Trophoblast cell (in vitro differentiated cells and primary cell): ENCODE results near the gene ADAMTSL1.

ENCODE experiments used
- DNase-seq, 2 donors: peaks; one replicate each; pipeline ENCODE4 v3.0.0-alpha.2; 2016
- H2AFZ ChIP-seq: 2 replicates; pipeline ENCODE4 v1.6.1; 2013; ENCODE audit warnings: low read length, moderate library complexity, mild to moderate bottlenecking; ENCODE audit not compliant: insufficient read depth, poor library complexity
- H2AK5ac ChIP-seq: 2 replicates; pipeline ENCODE4 v1.6.1; 2013; ENCODE audit warnings: mild to moderate bottlenecking, low read length
- H2BK120ac ChIP-seq: 2 replicates; pipeline ENCODE4 v1.6.1; 2013; ENCODE audit warnings: low read length, mild to moderate bottlenecking, moderate library complexity; ENCODE audit not compliant: insufficient read depth, poor library complexity
- H2BK12ac ChIP-seq: 2 replicates; pipeline ENCODE4 v1.6.1; 2013; ENCODE audit warnings: mild to moderate bottlenecking, low read length, moderate library complexity
- H2BK5ac ChIP-seq: 2 replicates; pipeline ENCODE4 v1.6.1; 2013; ENCODE audit warnings: low read length, low read depth, moderate library complexity, mild to moderate bottlenecking; ENCODE audit not compliant: poor library complexity
- H3K14ac ChIP-seq: 2 replicates; pipeline ENCODE4 v1.6.1; 2013; ENCODE audit warnings: mild to moderate bottlenecking, low read length
- H3K18ac ChIP-seq: 2 replicates; pipeline ENCODE4 v1.6.1; 2013; ENCODE audit warnings: mild to moderate bottlenecking, low read length
- H3K23ac ChIP-seq: 2 replicates; pipeline ENCODE4 v1.6.1; 2013; ENCODE audit warnings: low read length
- H3K27ac ChIP-seq: 2 replicates; pipeline ENCODE4 v1.5.1; 2013; ENCODE audit warnings: low read depth, mild to moderate bottlenecking, inconsistent platforms, low read length, moderate library complexity
- H3K27me3 ChIP-seq: 2 replicates; pipeline ENCODE4 v1.6.1; 2013; ENCODE audit warnings: inconsistent platforms, mild to moderate bottlenecking, low read length, moderate library complexity; ENCODE audit not compliant: insufficient read depth
- H3K36me3 ChIP-seq, 2 experiments: 1 replicate in 1 of 2; 2 replicates in 1 of 2; pipeline ENCODE4 v1.6.1; 2013; ENCODE audit warnings: low read length in 2 of 2, mild to moderate bottlenecking in 2 of 2, moderate library complexity in 1 of 2; ENCODE audit not compliant: insufficient read depth in 2 of 2, control insufficient read depth in 1 of 2
- H3K4ac ChIP-seq: 2 replicates; pipeline ENCODE4 v1.6.1; 2013; ENCODE audit warnings: low read depth, mild to moderate bottlenecking, low read length, moderate library complexity
- H3K4me1 ChIP-seq, 2 experiments: 1 replicate in 1 of 2; 2 replicates in 1 of 2; pipeline ENCODE4 v1.6.1; 2013; ENCODE audit warnings: low read length in 2 of 2, mild to moderate bottlenecking in 2 of 2, moderate library complexity in 1 of 2; ENCODE audit not compliant: insufficient read depth in 2 of 2, control insufficient read depth in 1 of 2
- H3K4me2 ChIP-seq: 2 replicates; pipeline ENCODE4 v1.6.1; 2013; ENCODE audit warnings: inconsistent platforms, mild to moderate bottlenecking, low read length, moderate library complexity
- H3K4me3 ChIP-seq: 2 replicates; pipeline ENCODE4 v1.5.1; 2013; ENCODE audit warnings: mild to moderate bottlenecking, low read depth, low read length, inconsistent platforms
- H3K79me1 ChIP-seq: one replicate; pipeline ENCODE4 v1.6.1; 2013; ENCODE audit warnings: low read length
- H3K79me2 ChIP-seq: 2 replicates; pipeline ENCODE4 v1.6.1; 2013; ENCODE audit warnings: low read length, mild to moderate bottlenecking; ENCODE audit not compliant: control insufficient read depth, insufficient read depth, poor library complexity
- H3K9ac ChIP-seq: 2 replicates; pipeline ENCODE4 v1.6.1; 2013; ENCODE audit warnings: mild to moderate bottlenecking, low read length
- H3K9me3 ChIP-seq: 2 replicates; pipeline ENCODE4 v1.6.1; 2013; ENCODE audit warnings: low read depth, mild to moderate bottlenecking, control low read depth, inconsistent platforms, low read length; ENCODE audit not compliant: insufficient read depth
- H4K12ac ChIP-seq: 2 replicates; pipeline ENCODE4 v1.6.1; 2013; ENCODE audit warnings: low read depth, mild to moderate bottlenecking, low read length, moderate library complexity
- H4K8ac ChIP-seq: 2 replicates; pipeline ENCODE4 v1.6.1; 2013; ENCODE audit warnings: low read depth, mild to moderate bottlenecking, low read length, moderate library complexity
- H4K91ac ChIP-seq: one replicate; pipeline ENCODE4 v1.6.1; 2013; ENCODE audit warnings: low read depth, mild to moderate bottlenecking, low read length, moderate library complexity
- WGBS: extraction: QIAGEN DNeasy Blood & Tissue Kit; methylation state at CpG from one replicate; pipeline ENCODE4 v1.1.7; 2013; ENCODE audit warnings: missing lambda C conversion rate; ENCODE audit not compliant: insufficient read length, insufficient coverage; ENCODE audit errors: extremely low coverage; 5-methylcytosine and 5-hydroxymethylcytosine counted together

ADAMTSL1 gene

DNA sequence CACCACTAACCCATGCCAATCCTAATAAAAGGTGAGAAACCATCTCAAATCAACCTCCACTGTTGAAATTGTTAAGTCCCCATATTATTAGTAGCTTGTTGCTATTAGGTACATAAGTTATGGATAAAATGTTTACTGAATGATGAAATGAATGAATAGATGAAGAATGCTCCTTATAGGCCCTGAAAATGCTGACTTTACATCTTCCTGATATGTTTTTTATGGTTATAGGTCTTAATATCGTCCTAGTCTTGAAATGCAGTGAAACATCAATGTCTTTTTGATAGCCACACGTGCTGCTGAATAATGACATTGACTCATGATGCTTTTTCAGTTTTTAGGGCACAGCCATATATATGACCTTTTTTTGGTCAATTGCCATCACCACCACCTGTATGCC is 281.3 kb downstream of the ADAMTSL1 start:
- H3K79me2 ChIP-seq: no peaks in the 10 kb centered on the region
- no peak overlapping the region for H2BK120ac ChIP-seq
- H3K27ac ChIP-seq: no peak overlapping the region
- H3K27me3 ChIP-seq: no peaks in the 10 kb centered on the region
- DNase-seq: no peak
- no peak overlapping the region for H3K4ac ChIP-seq
- no peak overlapping the region for H2AK5ac ChIP-seq
- H3K36me3 ChIP-seq: no peaks in the 10 kb centered on the region
- no peak overlapping the region for H3K4me2 ChIP-seq
- H3K4me3 ChIP-seq: no peak overlapping the region
- WGBS: no CpG with 5 or more reads among the region's 2 CpGs
- no peaks in the 10 kb centered on the region for H3K4me1 ChIP-seq
- no peak overlapping the region for H2BK12ac ChIP-seq
- no peak overlapping the region for H3K18ac ChIP-seq
- H3K23ac ChIP-seq: no peak overlapping the region
- H2AFZ ChIP-seq: no peak overlapping the region
- no peak overlapping the region for H4K8ac ChIP-seq
- H4K12ac ChIP-seq: no peak overlapping the region
- no peaks in the 10 kb centered on the region for H3K79me1 ChIP-seq
- H3K14ac ChIP-seq: no peak overlapping the region
- H3K9me3 ChIP-seq: no peaks in the 10 kb centered on the region
- H3K9ac ChIP-seq: no peak overlapping the region
- no peak overlapping the region for H2BK5ac ChIP-seq
- H4K91ac ChIP-seq: no peak overlapping the region

DNA sequence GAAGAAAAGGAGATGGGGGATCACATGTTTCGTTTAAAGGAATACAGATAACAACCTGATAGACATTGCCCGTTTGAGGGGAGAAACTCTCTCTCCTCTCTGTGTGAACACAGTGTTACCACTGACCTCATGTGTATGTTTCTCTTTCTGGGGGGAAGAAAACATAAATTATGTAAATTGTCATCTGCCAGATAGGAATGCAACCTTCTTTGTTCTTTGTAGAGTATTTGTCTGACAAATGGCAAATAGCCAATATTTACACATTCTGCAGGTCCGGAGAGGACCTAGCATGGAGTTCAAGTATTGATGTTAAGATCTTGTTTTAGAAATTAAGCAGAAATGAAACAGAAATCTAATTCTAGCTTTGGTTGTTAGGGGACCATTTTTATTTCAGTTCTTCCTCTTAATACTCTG is 282.8 kb downstream of the ADAMTSL1 start:
- H3K9ac ChIP-seq: no peak overlapping the region
- DNase-seq: no peak
- H3K4me1 ChIP-seq: no peaks in the 10 kb centered on the region
- WGBS: no CpG with 5 or more reads among the region's 3 CpGs
- no peak overlapping the region for H2BK12ac ChIP-seq
- no peak overlapping the region for H2BK120ac ChIP-seq
- no peaks in the 10 kb centered on the region for H3K79me2 ChIP-seq
- H2AK5ac ChIP-seq: no peak overlapping the region
- H3K4me3 ChIP-seq: no peak overlapping the region
- H3K36me3 ChIP-seq: no peaks in the 10 kb centered on the region
- H3K4ac ChIP-seq: no peak overlapping the region
- H3K23ac ChIP-seq: no peak overlapping the region
- no peaks in the 10 kb centered on the region for H3K9me3 ChIP-seq
- no peak overlapping the region for H2AFZ ChIP-seq
- H3K18ac ChIP-seq: no peak overlapping the region
- no peak overlapping the region for H4K12ac ChIP-seq
- no peak overlapping the region for H4K8ac ChIP-seq
- no peaks in the 10 kb centered on the region for H3K79me1 ChIP-seq
- no peak overlapping the region for H4K91ac ChIP-seq
- H3K27ac ChIP-seq: no peak overlapping the region
- H2BK5ac ChIP-seq: no peak overlapping the region
- H3K27me3 ChIP-seq: no peaks in the 10 kb centered on the region
- no peak overlapping the region for H3K14ac ChIP-seq
- H3K4me2 ChIP-seq: no peak overlapping the region

DNA sequence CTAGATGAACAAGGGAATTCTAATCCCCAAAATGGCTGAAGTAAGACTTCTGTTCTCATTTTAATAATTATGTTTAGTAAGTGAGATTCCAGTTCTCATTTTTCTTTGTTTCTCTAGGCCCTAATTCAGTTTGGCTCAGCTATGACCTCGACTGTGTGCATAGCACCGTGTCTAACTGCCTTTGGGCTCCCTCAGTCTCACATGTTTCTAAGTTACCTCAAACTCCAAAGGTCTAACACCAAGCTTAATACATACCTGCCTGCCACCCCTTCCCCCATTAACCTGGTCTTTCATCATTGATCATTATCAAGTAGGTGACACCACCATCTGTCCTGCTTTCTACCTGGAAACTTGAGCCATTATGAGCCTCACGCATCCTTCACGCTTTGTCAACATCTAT is 285.9 kb downstream of the ADAMTSL1 start:
- Histone ChIP-seq H4K91ac (no peak overlapping the region), H2BK12ac (no peak overlapping the region), H3K18ac (no peak overlapping the region), H3K79me2 (no peaks in the 10 kb centered on the region), H3K9ac (no peak overlapping the region), H4K12ac (no peak overlapping the region), H3K27ac (no peak overlapping the region), H3K14ac (no peak overlapping the region), H3K4me2 (no peak overlapping the region), H3K4me1 (no peaks in the 10 kb centered on the region), H2BK5ac (no peak overlapping the region), H2AK5ac (no peak overlapping the region), H3K9me3 (no peaks in the 10 kb centered on the region), H2BK120ac (no peak overlapping the region), H3K4ac (no peak overlapping the region), H3K79me1 (no peaks in the 10 kb centered on the region), H2AFZ (no peak overlapping the region), H4K8ac (no peak overlapping the region), H3K27me3 (no peaks in the 10 kb centered on the region), H3K23ac (no peak overlapping the region), H3K4me3 (no peak overlapping the region), H3K36me3 (no peaks in the 10 kb centered on the region)
- no peak for DNase-seq
- WGBS: 100% methylated on average over 2 of the region's 4 CpGs

DNA sequence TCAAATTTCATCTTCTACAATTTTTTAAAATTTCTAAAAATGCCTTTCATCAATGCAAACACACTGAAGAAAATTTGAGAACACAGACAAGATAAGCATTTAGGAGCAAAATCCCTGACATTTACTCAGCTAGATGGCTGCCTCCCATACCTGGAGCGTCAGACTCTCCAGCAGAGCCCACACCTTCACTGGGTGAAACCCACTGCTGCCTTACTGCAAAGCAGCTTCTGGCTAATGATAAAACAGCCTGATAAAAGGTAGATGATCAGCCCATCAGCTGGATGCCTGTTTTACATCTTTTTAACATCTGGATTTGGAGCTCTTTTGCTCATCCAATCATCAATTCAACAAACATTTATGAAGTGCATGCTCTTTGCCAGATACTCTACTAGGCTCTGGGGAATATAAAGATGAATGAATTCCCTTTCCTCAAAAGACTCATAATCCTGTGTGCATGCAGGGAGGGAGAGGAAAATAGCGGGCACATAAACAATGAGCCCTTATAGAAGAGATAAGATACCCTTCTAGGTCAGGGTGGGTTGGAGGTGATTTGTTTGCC is 287.9 kb downstream of the ADAMTSL1 start:
- Histone ChIP-seq H3K4me2 (no peak overlapping the region), H3K4ac (no peak overlapping the region), H3K79me2 (no peaks in the 10 kb centered on the region), H2BK5ac (no peak overlapping the region), H2BK120ac (no peak overlapping the region), H3K23ac (no peak overlapping the region), H2BK12ac (no peak overlapping the region), H3K18ac (no peak overlapping the region), H3K4me3 (no peak overlapping the region), H4K8ac (no peak overlapping the region), H4K91ac (no peak overlapping the region), H4K12ac (no peak overlapping the region), H3K14ac (no peak overlapping the region), H3K4me1 (no peaks in the 10 kb centered on the region), H3K27ac (no peak overlapping the region), H3K9ac (no peak overlapping the region), H3K27me3 (no peaks in the 10 kb centered on the region), H3K79me1 (no peaks in the 10 kb centered on the region), H3K9me3 (no peaks in the 10 kb centered on the region), H3K36me3 (no peaks in the 10 kb centered on the region), H2AK5ac (no peak overlapping the region), H2AFZ (no peak overlapping the region)
- WGBS: no CpG with 5 or more reads among the region's 2 CpGs
- no peak for DNase-seq
